Liver (tissue), 9 donors: ENCODE results near the gene CABCOCO1. TPM values are rescaled to one million over a fixed set of nuclear protein-coding genes. Genes with fewer than 3 reads are reported as not detected.

Source experiments
- DNase-seq: peaks from one replicate; pipeline ENCODE4 v3.0.0-alpha.2; 2017; ENCODE audit warnings: low spot score
- H3K27ac ChIP-seq, 2 donors: one replicate each; pipeline ENCODE4 v1.7.0; 2013; ENCODE audit warnings: inconsistent platforms in 2 of 2, low read length in 2 of 2, control low read depth in 1 of 2, low read depth in 1 of 2, mild to moderate bottlenecking in 1 of 2
- H3K27me3 ChIP-seq, 4 donors: one replicate each; pipeline versions ENCODE4 v1.6.1 to v1.7.0; 2013; ENCODE audit warnings: low read length in 3 of 4, inconsistent platforms in 1 of 4, mild to moderate bottlenecking in 1 of 4, moderate library complexity in 1 of 4; ENCODE audit not compliant: control insufficient read depth in 4 of 4, insufficient read depth in 4 of 4
- H3K36me3 ChIP-seq, 4 donors: one replicate each; pipeline versions ENCODE4 v1.6.1 to v1.7.0; 2013; ENCODE audit warnings: low read length in 3 of 4, mild to moderate bottlenecking in 3 of 4, low read depth in 1 of 4, moderate library complexity in 1 of 4; ENCODE audit not compliant: control insufficient read depth in 4 of 4, insufficient read depth in 3 of 4
- H3K4me1 ChIP-seq, 4 donors: one replicate each; pipeline versions ENCODE4 v1.6.1 to v1.7.0; 2013; ENCODE audit warnings: low read length in 3 of 4, mild to moderate bottlenecking in 3 of 4, moderate library complexity in 1 of 4; ENCODE audit not compliant: control insufficient read depth in 4 of 4, insufficient read depth in 4 of 4
- H3K4me3 ChIP-seq, 3 donors: one replicate each; pipeline versions ENCODE4 v1.6.1 to v1.7.0; 2013; ENCODE audit warnings: low read length in 3 of 3, control low read depth in 1 of 3, low read depth in 1 of 3, mild to moderate bottlenecking in 1 of 3
- H3K9ac ChIP-seq, 2 donors: one replicate each; pipeline ENCODE4 v1.7.0; 2013; ENCODE audit warnings: low read length in 2 of 2, mild to moderate bottlenecking in 2 of 2, moderate library complexity in 2 of 2, control low read depth in 1 of 2, low read depth in 1 of 2
- H3K9me3 ChIP-seq, 4 donors: one replicate each; pipeline versions ENCODE4 v1.6.1 to v1.7.0; 2013; ENCODE audit warnings: low read length in 3 of 4; ENCODE audit not compliant: control insufficient read depth in 4 of 4
- ATF3 ChIP-seq: IDR thresholded peaks from 2 replicates; pipeline ENCODE4 v1.6.1; 2016; ENCODE audit warnings: antibody characterized with exemption
- CTCF ChIP-seq: fragments of 150-350 bp; IDR thresholded peaks from 2 replicates; pipeline ENCODE4 v1.5.1; 2017; ENCODE audit warnings: improper control_type of control experiment, low read depth, low read length; ENCODE audit not compliant: missing input control
- EGR1 ChIP-seq, 2 donors: IDR thresholded peaks; 2 replicates each; pipeline ENCODE4 v1.6.1; 2016 to 2018; ENCODE audit warnings: antibody characterized with exemption in 2 of 2, low read depth in 2 of 2
- FOXA2 ChIP-seq: IDR thresholded peaks from 2 replicates; pipeline ENCODE4 v1.6.1; 2016; ENCODE audit warnings: antibody characterized with exemption
- GABPA ChIP-seq, 2 donors: IDR thresholded peaks in 1 of 2; conservative IDR thresholded peaks in 1 of 2; 2 replicates each; pipeline ENCODE4 v1.6.1; 2016; ENCODE audit warnings: antibody characterized with exemption in 2 of 2, mild to moderate bottlenecking in 1 of 2, moderate library complexity in 1 of 2
- HNF4A ChIP-seq, 2 donors: conservative IDR thresholded peaks; 2 replicates each; pipeline ENCODE4 v1.6.1; 2016; ENCODE audit warnings: antibody characterized with exemption in 2 of 2, mild to moderate bottlenecking in 2 of 2
- MAX ChIP-seq: IDR thresholded peaks from 2 replicates; pipeline ENCODE4 v1.6.1; 2016; ENCODE audit warnings: antibody characterized with exemption
- NR2F2 ChIP-seq: IDR thresholded peaks from 2 replicates; pipeline ENCODE4 v1.6.1; 2016; ENCODE audit warnings: antibody characterized with exemption
- RAD21 ChIP-seq, 2 donors: IDR thresholded peaks; 2 replicates each; pipeline ENCODE4 v1.6.1; 2016; ENCODE audit warnings: antibody characterized with exemption in 2 of 2, mild to moderate bottlenecking in 2 of 2
- REST ChIP-seq: IDR thresholded peaks from 2 replicates; pipeline ENCODE4 v1.6.1; 2016; ENCODE audit warnings: antibody characterized with exemption, mild to moderate bottlenecking
- RXRA ChIP-seq, 2 donors: IDR thresholded peaks; 2 replicates each; pipeline ENCODE4 v1.6.1; 2017 to 2018; ENCODE audit warnings: antibody characterized with exemption in 2 of 2, mild to moderate bottlenecking in 1 of 2
- TAF1 ChIP-seq: conservative IDR thresholded peaks from 2 replicates; pipeline ENCODE4 v1.6.1; 2016; ENCODE audit warnings: antibody characterized with exemption, mild to moderate bottlenecking
- YY1 ChIP-seq: IDR thresholded peaks from 2 replicates; pipeline ENCODE4 v1.6.1; 2016; ENCODE audit warnings: antibody characterized with exemption, mild to moderate bottlenecking
- WGBS: extraction: QIAGEN DNeasy Blood & Tissue Kit; methylation state at CpG from one replicate; pipeline ENCODE4 v1.1.7; 2013; 5-methylcytosine and 5-hydroxymethylcytosine counted together
- polyA plus RNA-seq, 2 donors: library from polyadenylated mRNA; stranded (reverse) in 1 of 2; unstranded in 1 of 2; fragments of 200-250 nt in 1 of 2; fragments of >200 nt in 1 of 2; fragmentation: Nextera tagmentation in 1 of 2; extraction: Ambion mirVana in 1 of 2; gene quantifications; one replicate each; pipeline versions ENCODE4 v1.2.1 to v1.2.3, GENCODE V29; 2013 to 2015
- total RNA-seq, 2 donors: library from RNA; depleted of rRNA; stranded (reverse); fragments of >200 nt; gene quantifications; one replicate each; pipeline ENCODE4 v1.2.3, GENCODE V29; 2014
- donor health status: healthy.
- donor health status: healthy.
- donor health status: healthy.
- donor health status: healthy.
- donor health status: healthy.

The CABCOCO1 gene
- total and polyA plus RNA-seq, 4 donors = 0.09 to 0.20 TPM; not detected in 2

- H3K4me3 ChIP-seq = no peak overlapping the region
- no peak for DNase-seq
- H3K9me3 ChIP-seq = no peaks in the 10 kb centered on the region
- no peak overlapping the region for H3K27ac ChIP-seq
- H3K36me3 ChIP-seq = no peaks in the 10 kb centered on the region
- no peaks in the 10 kb centered on the region for H3K27me3 ChIP-seq
- no peak overlapping the region for H3K9ac ChIP-seq
- no peak for TF ChIP-seq HNF4A (conservative IDR thresholded peaks at IDR 0.05)
- TF ChIP-seq ATF3 = no peak
- TF ChIP-seq EGR1 (IDR thresholded peaks at IDR 0.05; ENCODE audit: low read depth in 2 of 2) = no peak
- TF ChIP-seq FOXA2 = no peak
- TF ChIP-seq CTCF = no peak
- TF ChIP-seq MAX = no peak
- no peak for TF ChIP-seq REST
- no peak for TF ChIP-seq RXRA (IDR thresholded peaks at IDR 0.05)
- TF ChIP-seq YY1 = no peak
- TF ChIP-seq NR2F2 = no peak
- TF ChIP-seq RAD21 (IDR thresholded peaks at IDR 0.05) = no peak
- no peaks in the 10 kb centered on the region for H3K4me1 ChIP-seq
Observed at GRCh38 chr10:61778137-61778536, 115.4 kb downstream of the CABCOCO1 start.

- TF ChIP-seq GABPA (IDR thresholded peaks at IDR 0.05 in 1 of 2, conservative IDR thresholded peaks at IDR 0.05 in 1 of 2) (no peak), HNF4A (conservative IDR thresholded peaks at IDR 0.05) (no peak), FOXA2 (no peak), EGR1 (IDR thresholded peaks at IDR 0.05; ENCODE audit: low read depth in 2 of 2) (no peak), RXRA (IDR thresholded peaks at IDR 0.05) (no peak), TAF1 (no peak), RAD21 (IDR thresholded peaks at IDR 0.05) (no peak), ATF3 (no peak)
- no peak overlapping the region for H3K27ac ChIP-seq
- H3K36me3 ChIP-seq = no peaks in the 10 kb centered on the region
- no peaks in the 10 kb centered on the region for H3K9me3 ChIP-seq
- no peak for DNase-seq
- no peak overlapping the region for H3K4me3 ChIP-seq
- H3K9ac ChIP-seq = no peak overlapping the region
- no peaks in the 10 kb centered on the region for H3K27me3 ChIP-seq
- no peaks in the 10 kb centered on the region for H3K4me1 ChIP-seq
- 86% methylated on average over 6 of the region's 6 CpGs for WGBS
Observed at GRCh38 chr10:61779276-61779675, 116.5 kb downstream of the CABCOCO1 start.
